ENCODE data around the gene CIDEC. TPM values are rescaled to one million over a fixed set of nuclear protein-coding genes. Genes with fewer than 3 reads are reported as not detected.
"Not testable (repeated sequence)": the region's sequence is repeated elsewhere in the genome, so short reads cannot be mapped to it uniquely, and the experiment has no call there.

The CIDEC gene
- polyA plus RNA-seq, 2 of the 4 experiments (the other 2 are of a cell fraction) = 3.3 to 6.3 TPM

DNA sequence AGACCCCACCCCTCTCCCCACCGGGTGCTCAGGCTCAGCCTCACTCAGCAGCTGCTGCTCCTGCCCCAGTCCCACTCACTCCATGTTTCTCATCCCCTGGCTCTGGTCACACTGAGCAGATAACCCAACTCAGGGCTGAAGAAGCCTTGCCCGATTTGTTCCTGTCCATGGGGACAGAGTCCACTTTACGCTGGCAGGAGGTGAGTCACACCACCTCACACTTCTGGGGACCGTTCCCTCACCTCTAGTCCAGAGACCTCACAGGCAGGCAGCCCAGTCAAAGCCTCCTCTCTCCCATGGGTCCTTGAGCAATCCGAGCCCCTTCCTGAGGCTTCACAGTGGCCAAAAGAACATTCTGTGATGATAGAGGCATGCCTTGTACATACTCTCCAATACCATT is 1.4 kb downstream of the CIDEC start:
- peak; percentile 84 to 88 for ATAC-seq

DNA sequence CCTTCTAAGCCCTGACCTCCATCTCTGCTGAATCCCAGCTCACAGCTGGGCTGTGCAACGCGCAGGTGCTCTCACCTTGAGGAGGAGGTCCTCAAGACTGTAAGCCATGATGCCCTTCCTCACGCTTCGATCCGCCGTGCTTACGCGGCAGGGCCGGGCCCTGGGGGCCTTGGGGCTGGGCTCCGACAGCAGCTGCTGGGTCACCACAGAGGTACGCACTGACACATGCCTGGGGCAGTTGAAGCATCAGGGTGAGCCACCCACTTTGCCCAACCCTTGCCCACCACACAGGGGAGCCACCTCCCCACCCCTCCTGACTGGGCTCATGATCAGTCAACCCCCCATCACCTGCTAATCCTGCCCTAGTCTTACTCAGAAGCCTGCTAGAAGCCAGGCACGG is 3.1 kb downstream of the CIDEC start:
- WGBS (ENCODE audit: missing lambda C conversion rate) = 98% methylated on average over 11 of the region's 12 CpGs
- no peak for ATAC-seq
- Histone ChIP-seq H3K4me2 (no peak overlapping the region), H3K27ac (peak overlapping the region; percentile 8 to 75; a peak in 1 of 6 replicates), H3K4me1 (peaks cover 30% of the 10 kb centered on the region), H3K4me3 (no peak overlapping the region), H3K9me3 (no peaks in the 10 kb centered on the region)
- POLR2A ChIA-PET = no interaction called here
- no peak for DNase-seq (ENCODE audit: low read depth in 1 of 2, low spot score in 1 of 2)
- CTCF ChIA-PET = interaction anchor here (0.7 to 1.0 kb wide), 2 partner anchors 12 to 100 kb away, joined by 3 read pairs; no protein-coding TSS in a partner anchor
- no peak for FAIRE-seq
- TF ChIP-seq RAD21 (conservative IDR thresholded peaks at IDR 0.05 in 1 of 2, IDR thresholded peaks at IDR 0.05 in 1 of 2) = 0 out of 5 replicates have a peak, but pooled peaks of 1 of the 2 experiments have one; percentile 7
- TF ChIP-seq, protein P1, sequence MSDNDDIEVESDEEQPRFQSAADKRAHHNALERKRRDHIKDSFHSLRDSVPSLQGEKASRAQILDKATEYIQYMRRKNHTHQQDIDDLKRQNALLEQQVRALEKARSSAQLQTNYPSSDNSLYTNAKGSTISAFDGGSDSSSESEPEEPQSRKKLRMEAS (IDR thresholded peaks at IDR 0.05) = no peak

More for the DNA sequence above, 1.4 kb downstream of the CIDEC start:
- no peak overlapping the region; the same call in 2 of the 3 replicates for H3K4me3 ChIP-seq
- POLR2A ChIA-PET = interaction anchor here (1.9 kb wide), 1 partner anchor 11 kb away, joined by 21 read pairs; the partner anchor contains the start of gene JAGN1
- CTCF ChIA-PET = interaction anchor here (0.6 to 3.0 kb wide), 6 partner anchors 13 to 104 kb away, joined by 3 to 16 read pairs (median 6); partner anchors contain the start of gene CRELD1
- no peak for TF ChIP-seq MAFK (IDR thresholded peaks at IDR 0.05; ENCODE audit: partially characterized antibody)
- no peak for TF ChIP-seq FOSL2 (IDR thresholded peaks at IDR 0.05)
- peak; percentile 40 for TF ChIP-seq FOSL2 (CRISPR knock-in tag; IDR thresholded peaks at IDR 0.05)
- TF ChIP-seq, protein P1 (IDR thresholded peaks at IDR 0.05) = 0 out of 2 replicates have a peak, but pooled peaks have one; percentile 32
- no peak for FAIRE-seq
- peak overlapping the region; percentile 61 for H3K4me2 ChIP-seq
- peaks cover 31% of the 10 kb centered on the region for H3K4me1 ChIP-seq
- no peaks in the 10 kb centered on the region for H3K9me3 ChIP-seq
- DNase-seq (ENCODE audit: low read depth in 1 of 2, low spot score in 1 of 2) = peak; percentile 65 to 74
- H3K27ac ChIP-seq = peak overlapping the region; percentile 75 to 82
- 8% methylated on average over 4 of the region's 5 CpGs for WGBS (ENCODE audit: missing lambda C conversion rate)

DNA sequence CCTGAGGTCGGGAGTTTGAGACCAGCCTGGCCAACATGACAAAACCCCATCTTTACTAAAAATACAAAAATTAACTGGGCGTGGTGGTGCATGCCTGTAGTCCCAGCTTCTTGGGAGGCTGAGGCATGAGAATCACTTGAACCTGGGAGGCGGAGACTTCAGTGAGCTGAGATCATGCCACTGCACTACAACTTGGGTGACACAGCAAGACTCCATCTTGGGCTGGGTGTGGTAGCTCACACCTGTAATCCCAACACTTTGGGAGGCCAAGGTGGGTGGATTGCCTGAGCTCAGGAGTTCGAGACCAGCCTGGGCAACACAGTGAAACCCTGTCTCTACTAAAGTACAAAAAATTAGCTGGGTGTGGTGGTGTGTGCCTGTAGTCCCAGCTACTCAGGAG is 3.8 kb downstream of the CIDEC start:
- peak overlapping the region; percentile 8 to 26; a peak in 2 of 6 replicates for H3K27ac ChIP-seq
- ATAC-seq; H3K4me3 ChIP-seq; POLR2A ChIA-PET; FAIRE-seq; H3K9me3 ChIP-seq; H3K4me2 ChIP-seq; DNase-seq (ENCODE audit: low read depth in 1 of 2, low spot score in 1 of 2): not testable (repeated sequence)
- H3K4me1 ChIP-seq = peaks cover 37% of the 10 kb centered on the region
- WGBS (ENCODE audit: missing lambda C conversion rate) = 75% methylated on average over 4 of the region's 4 CpGs
- CTCF ChIA-PET = interaction anchor here (0.8 to 2.8 kb wide), 3 partner anchors 8 to 70 kb away, joined by 3 to 9 read pairs (median 7); no protein-coding TSS in a partner anchor

DNA sequence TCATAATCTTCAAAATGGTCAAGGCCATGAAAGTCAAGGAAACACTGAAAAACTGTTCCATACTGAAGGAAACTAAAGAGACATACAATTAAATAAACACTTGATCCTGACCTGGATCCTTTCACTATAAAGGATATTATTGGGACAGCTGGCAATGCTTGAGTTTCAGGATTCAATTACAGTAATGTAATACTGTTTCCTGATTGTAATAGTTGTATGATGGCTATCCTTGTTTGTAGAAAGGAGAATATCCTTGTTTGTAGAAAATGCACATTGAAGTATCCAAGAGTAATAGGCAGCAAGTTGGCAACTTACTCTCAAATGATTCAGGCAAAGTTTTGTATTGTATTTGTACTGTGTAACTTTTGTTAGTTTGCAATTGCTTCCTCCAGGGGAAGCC is 4.6 kb downstream of the CIDEC start:
- FAIRE-seq (no peak), DNase-seq (ENCODE audit: low read depth in 1 of 2, low spot score in 1 of 2) (no peak), ATAC-seq (no peak)
- TF ChIP-seq, protein P2, sequence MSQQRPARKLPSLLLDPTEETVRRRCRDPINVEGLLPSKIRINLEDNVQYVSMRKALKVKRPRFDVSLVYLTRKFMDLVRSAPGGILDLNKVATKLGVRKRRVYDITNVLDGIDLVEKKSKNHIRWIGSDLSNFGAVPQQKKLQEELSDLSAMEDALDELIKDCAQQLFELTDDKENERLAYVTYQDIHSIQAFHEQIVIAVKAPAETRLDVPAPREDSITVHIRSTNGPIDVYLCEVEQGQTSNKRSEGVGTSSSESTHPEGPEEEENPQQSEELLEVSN (IDR thresholded peaks at IDR 0.05; ENCODE audit: borderline replicate concordance, low read depth) = no peak
- TF ChIP-seq NPAS2 (CRISPR knock-in tag; IDR thresholded peaks at IDR 0.05; ENCODE audit: borderline replicate concordance) = no peak
- TF ChIP-seq, protein P3, sequence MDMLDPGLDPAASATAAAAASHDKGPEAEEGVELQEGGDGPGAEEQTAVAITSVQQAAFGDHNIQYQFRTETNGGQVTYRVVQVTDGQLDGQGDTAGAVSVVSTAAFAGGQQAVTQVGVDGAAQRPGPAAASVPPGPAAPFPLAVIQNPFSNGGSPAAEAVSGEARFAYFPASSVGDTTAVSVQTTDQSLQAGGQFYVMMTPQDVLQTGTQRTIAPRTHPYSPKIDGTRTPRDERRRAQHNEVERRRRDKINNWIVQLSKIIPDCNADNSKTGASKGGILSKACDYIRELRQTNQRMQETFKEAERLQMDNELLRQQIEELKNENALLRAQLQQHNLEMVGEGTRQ (IDR thresholded peaks at IDR 0.05) = no peak
- TF ChIP-seq CHD2 (IDR thresholded peaks at IDR 0.05; ENCODE audit: low read length, partially characterized antibody) = no peak
- TF ChIP-seq RCOR1 (IDR thresholded peaks at IDR 0.05; ENCODE audit: low read depth, low read length) = no peak
- TF ChIP-seq, protein P4, sequence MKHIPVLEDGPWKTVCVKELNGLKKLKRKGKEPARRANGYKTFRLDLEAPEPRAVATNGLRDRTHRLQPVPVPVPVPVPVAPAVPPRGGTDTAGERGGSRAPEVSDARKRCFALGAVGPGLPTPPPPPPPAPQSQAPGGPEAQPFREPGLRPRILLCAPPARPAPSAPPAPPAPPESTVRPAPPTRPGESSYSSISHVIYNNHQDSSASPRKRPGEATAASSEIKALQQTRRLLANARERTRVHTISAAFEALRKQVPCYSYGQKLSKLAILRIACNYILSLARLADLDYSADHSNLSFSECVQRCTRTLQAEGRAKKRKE (CRISPR knock-in tag; IDR thresholded peaks at IDR 0.05; ENCODE audit: low read depth) = no peak
- TF ChIP-seq CBX2 (IDR thresholded peaks at IDR 0.05; ENCODE audit: borderline replicate concordance, low read depth) = no peak
- no peak for TF ChIP-seq MYC (IDR thresholded peaks at IDR 0.05; ENCODE audit: borderline replicate concordance, low read length)
- TF ChIP-seq CEBPB (IDR thresholded peaks at IDR 0.05) = no peak
- no peak for TF ChIP-seq CBX8 (IDR thresholded peaks at IDR 0.05)
- TF ChIP-seq ZC3H11A (IDR thresholded peaks at IDR 0.05) = no peak
- no peak for TF ChIP-seq CHD4 (IDR thresholded peaks at IDR 0.05; ENCODE audit: borderline replicate concordance)
- TF ChIP-seq JUNB (IDR thresholded peaks at IDR 0.05) = no peak
- TF ChIP-seq, protein P5, sequence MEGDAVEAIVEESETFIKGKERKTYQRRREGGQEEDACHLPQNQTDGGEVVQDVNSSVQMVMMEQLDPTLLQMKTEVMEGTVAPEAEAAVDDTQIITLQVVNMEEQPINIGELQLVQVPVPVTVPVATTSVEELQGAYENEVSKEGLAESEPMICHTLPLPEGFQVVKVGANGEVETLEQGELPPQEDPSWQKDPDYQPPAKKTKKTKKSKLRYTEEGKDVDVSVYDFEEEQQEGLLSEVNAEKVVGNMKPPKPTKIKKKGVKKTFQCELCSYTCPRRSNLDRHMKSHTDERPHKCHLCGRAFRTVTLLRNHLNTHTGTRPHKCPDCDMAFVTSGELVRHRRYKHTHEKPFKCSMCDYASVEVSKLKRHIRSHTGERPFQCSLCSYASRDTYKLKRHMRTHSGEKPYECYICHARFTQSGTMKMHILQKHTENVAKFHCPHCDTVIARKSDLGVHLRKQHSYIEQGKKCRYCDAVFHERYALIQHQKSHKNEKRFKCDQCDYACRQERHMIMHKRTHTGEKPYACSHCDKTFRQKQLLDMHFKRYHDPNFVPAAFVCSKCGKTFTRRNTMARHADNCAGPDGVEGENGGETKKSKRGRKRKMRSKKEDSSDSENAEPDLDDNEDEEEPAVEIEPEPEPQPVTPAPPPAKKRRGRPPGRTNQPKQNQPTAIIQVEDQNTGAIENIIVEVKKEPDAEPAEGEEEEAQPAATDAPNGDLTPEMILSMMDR (IDR thresholded peaks at IDR 0.05) = no peak
- TF ChIP-seq, protein P6, sequence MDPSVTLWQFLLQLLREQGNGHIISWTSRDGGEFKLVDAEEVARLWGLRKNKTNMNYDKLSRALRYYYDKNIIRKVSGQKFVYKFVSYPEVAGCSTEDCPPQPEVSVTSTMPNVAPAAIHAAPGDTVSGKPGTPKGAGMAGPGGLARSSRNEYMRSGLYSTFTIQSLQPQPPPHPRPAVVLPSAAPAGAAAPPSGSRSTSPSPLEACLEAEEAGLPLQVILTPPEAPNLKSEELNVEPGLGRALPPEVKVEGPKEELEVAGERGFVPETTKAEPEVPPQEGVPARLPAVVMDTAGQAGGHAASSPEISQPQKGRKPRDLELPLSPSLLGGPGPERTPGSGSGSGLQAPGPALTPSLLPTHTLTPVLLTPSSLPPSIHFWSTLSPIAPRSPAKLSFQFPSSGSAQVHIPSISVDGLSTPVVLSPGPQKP (IDR thresholded peaks at IDR 0.05; ENCODE audit: low read depth, low read length) = no peak
- TF ChIP-seq RARB (CRISPR knock-in tag; IDR thresholded peaks at IDR 0.05) = no peak
- Histone ChIP-seq H3K9me3 (no peaks in the 10 kb centered on the region), H3K4me3 (no peak overlapping the region), H3K4me2 (no peak overlapping the region), H3K4me1 (peaks cover 46% of the 10 kb centered on the region), H3K27ac (peak overlapping the region; percentile 8 to 26; a peak in 2 of 6 replicates)
- ChIA-PET POLR2A (no interaction called here), CTCF (interaction anchor here (2.4 to 2.8 kb wide), 2 partner anchors 9 to 71 kb away, joined by 7 to 9 read pairs; no protein-coding TSS in a partner anchor)
